ENCODE measurements around the gene ALOX15. TPM values are rescaled to one million over a fixed set of nuclear protein-coding genes. Genes with fewer than 3 reads are reported as not detected.
"Not testable (repeated sequence)": the region's sequence is repeated elsewhere in the genome, so short reads cannot be mapped to it uniquely, and the experiment has no call there.

The ALOX15 gene
- total RNA-seq (2014; rRNA removed; shearing (Covaris generic)), result not detected in 2 replicates
- 1.8 TPM in 2 replicates for total RNA-seq (2022)
- percentile 27 among the genes with signal in this experiment for Bru-seq, nascent RNA
- BruChase-seq, experiment 1, labeled RNA remaining after a 6-hour chase, result percentile 26 among the genes with signal in this experiment
- BruChase-seq, experiment 2, labeled RNA remaining after a 2-hour chase, result percentile 28 among the genes with signal in this experiment
- long read RNA-seq, partial matches to known transcripts, result 3 of 5 reads
- long read RNA-seq, other reads (novel, unspliced or antisense), result 2 of 5 reads

- Histone ChIP-seq H3K4me3 (ENCODE audit: low read depth, low read length, poor library complexity, severe bottlenecking) (no peak within 1 kb of the TSS), H3K9me2 (ENCODE audit: insufficient read depth, low read length) (no peaks in the 10 kb centered on the region), H3K27ac (ENCODE audit: low read depth, low read length, poor library complexity, severe bottlenecking) (no peak within 1 kb of the TSS), H3K79me2 (ENCODE audit: insufficient read depth, low read depth, low read length) (no peaks in the 10 kb centered on the region), H3K4me2 (ENCODE audit: low read length) (no peak within 1 kb of the TSS), H4K20me1 (ENCODE audit: insufficient read depth, low read length) (no peaks in the 10 kb centered on the region), H3K4me1 (ENCODE audit: insufficient read depth, low read length, poor library complexity, severe bottlenecking) (peaks cover 8% of the 10 kb centered on the region), H3K36me3 (ENCODE audit: insufficient read depth, low read length) (no peaks in the 10 kb centered on the region), H2AFZ (ENCODE audit: low read length) (no peak within 1 kb of the TSS), H3K9me3 (ENCODE audit: low read length) (no peaks in the 10 kb centered on the region)
- no peak for DNase-seq (ENCODE audit: low spot score)
- ChIA-PET POLR2A (no interaction called here), CTCF (ENCODE audit: unreplicated experiment) (no interaction called here)
- no TSS peak for BruUV-seq (replicated peaks)
- intact Hi-C loops (cut with micrococcal nuclease; ENCODE audit: unreplicated experiment), result no loop called here
- TF ChIP-seq CTCF (conservative IDR thresholded peaks at IDR 0.05; ENCODE audit: low read length) (no peak), EZH2phosphoT487 (IDR thresholded peaks at IDR 0.05; ENCODE audit: borderline replicate concordance, low read depth, low read length) (no peak)
Observed at GRCh38 chr17:4641297-4642195, at the start of gene ALOX15. Gene ALOX15, minus strand, starts transcription at chr17:4641678. Its CDS starts 27 bp downstream, at chr17:4641651.

- H3K9me3 ChIP-seq (ENCODE audit: low read length), result 0 out of 2 replicates have a peak, but pooled peaks cover 4% of the 10 kb centered on the region
- no peaks in the 10 kb centered on the region for H3K4me1 ChIP-seq (ENCODE audit: insufficient read depth, low read length, poor library complexity, severe bottlenecking)
- BruUV-seq (replicated peaks), result no TSS peak
- ChIA-PET POLR2A (no interaction called here), CTCF (ENCODE audit: unreplicated experiment) (no interaction called here)
- no peak overlapping the region for H3K27ac ChIP-seq (ENCODE audit: low read depth, low read length, poor library complexity, severe bottlenecking)
- H3K4me2 ChIP-seq (ENCODE audit: low read length), result no peak overlapping the region
- peaks cover 63% of the 10 kb centered on the region for H3K79me2 ChIP-seq (ENCODE audit: insufficient read depth, low read depth, low read length)
- no peak overlapping the region for H3K4me3 ChIP-seq (ENCODE audit: low read depth, low read length, poor library complexity, severe bottlenecking)
- intact Hi-C loops (cut with micrococcal nuclease; ENCODE audit: unreplicated experiment), result no loop called here
- no peaks in the 10 kb centered on the region for H3K9me2 ChIP-seq (ENCODE audit: insufficient read depth, low read length)
- DNase-seq (ENCODE audit: low spot score), result no peak
- TF ChIP-seq CTCF (conservative IDR thresholded peaks at IDR 0.05; ENCODE audit: low read length), result no peak
- no peak for TF ChIP-seq EZH2phosphoT487 (IDR thresholded peaks at IDR 0.05; ENCODE audit: borderline replicate concordance, low read depth, low read length)
- no peak overlapping the region for H2AFZ ChIP-seq (ENCODE audit: low read length)
- H3K36me3 ChIP-seq (ENCODE audit: insufficient read depth, low read length), result peaks cover 93% of the 10 kb centered on the region
- no peaks in the 10 kb centered on the region for H4K20me1 ChIP-seq (ENCODE audit: insufficient read depth, low read length)
Observed at GRCh38 chr17:4690745-4691144, 49.3 kb upstream of the ALOX15 start.

- Histone ChIP-seq H3K79me2 (ENCODE audit: insufficient read depth, low read depth, low read length) (peaks cover 55% of the 10 kb centered on the region), H3K36me3 (ENCODE audit: insufficient read depth, low read length) (peaks cover 93% of the 10 kb centered on the region)
- H3K27ac ChIP-seq (ENCODE audit: low read depth, low read length, poor library complexity, severe bottlenecking); H3K4me2 ChIP-seq (ENCODE audit: low read length); H3K9me2 ChIP-seq (ENCODE audit: insufficient read depth, low read length); H4K20me1 ChIP-seq (ENCODE audit: insufficient read depth, low read length); H3K4me1 ChIP-seq (ENCODE audit: insufficient read depth, low read length, poor library complexity, severe bottlenecking); DNase-seq (ENCODE audit: low spot score); H3K9me3 ChIP-seq (ENCODE audit: low read length); POLR2A ChIA-PET; BruUV-seq (replicated peaks); H3K4me3 ChIP-seq (ENCODE audit: low read depth, low read length, poor library complexity, severe bottlenecking); intact Hi-C loops (cut with micrococcal nuclease; ENCODE audit: unreplicated experiment); H2AFZ ChIP-seq (ENCODE audit: low read length); CTCF ChIA-PET (ENCODE audit: unreplicated experiment): not testable (repeated sequence)
Observed at GRCh38 chr17:4689872-4690271, 48.4 kb upstream of the ALOX15 start.

- H3K4me2 ChIP-seq (ENCODE audit: low read length); DNase-seq (ENCODE audit: low spot score); H3K27ac ChIP-seq (ENCODE audit: low read depth, low read length, poor library complexity, severe bottlenecking); H3K4me3 ChIP-seq (ENCODE audit: low read depth, low read length, poor library complexity, severe bottlenecking); H3K9me3 ChIP-seq (ENCODE audit: low read length); H3K9me2 ChIP-seq (ENCODE audit: insufficient read depth, low read length); intact Hi-C loops (cut with micrococcal nuclease; ENCODE audit: unreplicated experiment); BruUV-seq (replicated peaks); H3K4me1 ChIP-seq (ENCODE audit: insufficient read depth, low read length, poor library complexity, severe bottlenecking); H4K20me1 ChIP-seq (ENCODE audit: insufficient read depth, low read length); H2AFZ ChIP-seq (ENCODE audit: low read length); CTCF ChIA-PET (ENCODE audit: unreplicated experiment): not testable (repeated sequence)
- POLR2A ChIA-PET, result interaction anchor here (0.6 kb wide), 1 partner anchor 184 kb away, joined by 3 read pairs; no protein-coding TSS in a partner anchor
- Histone ChIP-seq H3K36me3 (ENCODE audit: insufficient read depth, low read length) (peaks cover 92% of the 10 kb centered on the region), H3K79me2 (ENCODE audit: insufficient read depth, low read depth, low read length) (peaks cover 18% of the 10 kb centered on the region)
Observed at GRCh38 chr17:4683739-4684138, 42.3 kb upstream of the ALOX15 start.

All from OCI-LY7 (cell line).